GM21786 (cell line): ENCODE measurements around the gene AASS.

ENCODE experiments used
- ATAC-seq: cut with Tn5 transposase; IDR thresholded peaks from one replicate; pipeline ENCODE4 v1.9.1; 2021; ENCODE audit not compliant: unreplicated experiment

The AASS gene

GRCh38 chr7:122046402-122046801 is 97.6 kb downstream of the AASS start:
- ATAC-seq = no peak

GRCh38 chr7:122040147-122040546 is 103.9 kb downstream of the AASS start:
- ATAC-seq = no peak

- no peak for ATAC-seq
Measured at GRCh38 chr7:122038904-122039303, 105.1 kb downstream of the AASS start.

- no peak for ATAC-seq
Measured at GRCh38 chr7:122038134-122038533, 105.9 kb downstream of the AASS start.

- no peak for ATAC-seq
Measured at GRCh38 chr7:122035876-122036275, 108.2 kb downstream of the AASS start.

- no peak for ATAC-seq
Measured at GRCh38 chr7:122033641-122034040, 110.4 kb downstream of the AASS start.

GRCh38 chr7:122027058-122027457 is 117.0 kb downstream of the AASS start:
- ATAC-seq = no peak
